Measurements from ENCODE around the gene YIF1A.
"Not testable (repeated sequence)": the region's sequence is repeated elsewhere in the genome, so short reads cannot be mapped to it uniquely, and the experiment has no call there.

YIF1A gene

GRCh38 chr11:66259225-66259624 is 29.7 kb downstream of the YIF1A start:
- no peak for TF ChIP-seq CTCF (IDR thresholded peaks at IDR 0.05; ENCODE audit: insufficient read depth, low read depth, low read length, missing control alignments)
- no peak overlapping the region for H3K4me3 ChIP-seq (ENCODE audit: low read depth, low read length)
- DNase-seq (ENCODE audit: low read depth): no peak

GRCh38 chr11:66258473-66258893 is 30.5 kb downstream of the YIF1A start:
- no peak for DNase-seq (ENCODE audit: low read depth)
- TF ChIP-seq CTCF (IDR thresholded peaks at IDR 0.05; ENCODE audit: insufficient read depth, low read depth, low read length, missing control alignments): no peak
- peak overlapping the region; percentile 95 for H3K4me3 ChIP-seq (ENCODE audit: low read depth, low read length)

- H3K4me3 ChIP-seq (ENCODE audit: low read depth, low read length); DNase-seq (ENCODE audit: low read depth): not testable (repeated sequence)
Observed at GRCh38 chr11:66253081-66253480, 35.9 kb downstream of the YIF1A start.

- no peak overlapping the region for H3K4me3 ChIP-seq (ENCODE audit: low read depth, low read length)
- TF ChIP-seq CTCF (IDR thresholded peaks at IDR 0.05; ENCODE audit: insufficient read depth, low read depth, low read length, missing control alignments): no peak
- no peak for DNase-seq (ENCODE audit: low read depth)
Observed at GRCh38 chr11:66251809-66252208, 37.1 kb downstream of the YIF1A start.

GRCh38 chr11:66248903-66249302 is 40.0 kb downstream of the YIF1A start:
- no peak overlapping the region for H3K4me3 ChIP-seq (ENCODE audit: low read depth, low read length)
- TF ChIP-seq CTCF (IDR thresholded peaks at IDR 0.05; ENCODE audit: insufficient read depth, low read depth, low read length, missing control alignments): no peak
- no peak for DNase-seq (ENCODE audit: low read depth)

- no peak for DNase-seq (ENCODE audit: low read depth)
- no peak for TF ChIP-seq CTCF (IDR thresholded peaks at IDR 0.05; ENCODE audit: insufficient read depth, low read depth, low read length, missing control alignments)
- H3K4me3 ChIP-seq (ENCODE audit: low read depth, low read length): no peak overlapping the region
Observed at GRCh38 chr11:66247801-66248200, 41.1 kb downstream of the YIF1A start.

GRCh38 chr11:66247295-66247694 is 41.6 kb downstream of the YIF1A start:
- DNase-seq (ENCODE audit: low read depth): no peak
- H3K4me3 ChIP-seq (ENCODE audit: low read depth, low read length): no peak overlapping the region
- no peak for TF ChIP-seq CTCF (IDR thresholded peaks at IDR 0.05; ENCODE audit: insufficient read depth, low read depth, low read length, missing control alignments)
